ENCODE data around the gene TSHZ3. TPM values are rescaled to one million over a fixed set of nuclear protein-coding genes. Genes with fewer than 3 reads are reported as not detected.

The TSHZ3 gene, protein sequence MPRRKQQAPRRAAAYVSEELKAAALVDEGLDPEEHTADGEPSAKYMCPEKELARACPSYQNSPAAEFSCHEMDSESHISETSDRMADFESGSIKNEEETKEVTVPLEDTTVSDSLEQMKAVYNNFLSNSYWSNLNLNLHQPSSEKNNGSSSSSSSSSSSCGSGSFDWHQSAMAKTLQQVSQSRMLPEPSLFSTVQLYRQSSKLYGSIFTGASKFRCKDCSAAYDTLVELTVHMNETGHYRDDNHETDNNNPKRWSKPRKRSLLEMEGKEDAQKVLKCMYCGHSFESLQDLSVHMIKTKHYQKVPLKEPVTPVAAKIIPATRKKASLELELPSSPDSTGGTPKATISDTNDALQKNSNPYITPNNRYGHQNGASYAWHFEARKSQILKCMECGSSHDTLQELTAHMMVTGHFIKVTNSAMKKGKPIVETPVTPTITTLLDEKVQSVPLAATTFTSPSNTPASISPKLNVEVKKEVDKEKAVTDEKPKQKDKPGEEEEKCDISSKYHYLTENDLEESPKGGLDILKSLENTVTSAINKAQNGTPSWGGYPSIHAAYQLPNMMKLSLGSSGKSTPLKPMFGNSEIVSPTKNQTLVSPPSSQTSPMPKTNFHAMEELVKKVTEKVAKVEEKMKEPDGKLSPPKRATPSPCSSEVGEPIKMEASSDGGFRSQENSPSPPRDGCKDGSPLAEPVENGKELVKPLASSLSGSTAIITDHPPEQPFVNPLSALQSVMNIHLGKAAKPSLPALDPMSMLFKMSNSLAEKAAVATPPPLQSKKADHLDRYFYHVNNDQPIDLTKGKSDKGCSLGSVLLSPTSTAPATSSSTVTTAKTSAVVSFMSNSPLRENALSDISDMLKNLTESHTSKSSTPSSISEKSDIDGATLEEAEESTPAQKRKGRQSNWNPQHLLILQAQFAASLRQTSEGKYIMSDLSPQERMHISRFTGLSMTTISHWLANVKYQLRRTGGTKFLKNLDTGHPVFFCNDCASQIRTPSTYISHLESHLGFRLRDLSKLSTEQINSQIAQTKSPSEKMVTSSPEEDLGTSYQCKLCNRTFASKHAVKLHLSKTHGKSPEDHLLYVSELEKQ
- total RNA-seq = 0.61 TPM in 2 replicates

DNA sequence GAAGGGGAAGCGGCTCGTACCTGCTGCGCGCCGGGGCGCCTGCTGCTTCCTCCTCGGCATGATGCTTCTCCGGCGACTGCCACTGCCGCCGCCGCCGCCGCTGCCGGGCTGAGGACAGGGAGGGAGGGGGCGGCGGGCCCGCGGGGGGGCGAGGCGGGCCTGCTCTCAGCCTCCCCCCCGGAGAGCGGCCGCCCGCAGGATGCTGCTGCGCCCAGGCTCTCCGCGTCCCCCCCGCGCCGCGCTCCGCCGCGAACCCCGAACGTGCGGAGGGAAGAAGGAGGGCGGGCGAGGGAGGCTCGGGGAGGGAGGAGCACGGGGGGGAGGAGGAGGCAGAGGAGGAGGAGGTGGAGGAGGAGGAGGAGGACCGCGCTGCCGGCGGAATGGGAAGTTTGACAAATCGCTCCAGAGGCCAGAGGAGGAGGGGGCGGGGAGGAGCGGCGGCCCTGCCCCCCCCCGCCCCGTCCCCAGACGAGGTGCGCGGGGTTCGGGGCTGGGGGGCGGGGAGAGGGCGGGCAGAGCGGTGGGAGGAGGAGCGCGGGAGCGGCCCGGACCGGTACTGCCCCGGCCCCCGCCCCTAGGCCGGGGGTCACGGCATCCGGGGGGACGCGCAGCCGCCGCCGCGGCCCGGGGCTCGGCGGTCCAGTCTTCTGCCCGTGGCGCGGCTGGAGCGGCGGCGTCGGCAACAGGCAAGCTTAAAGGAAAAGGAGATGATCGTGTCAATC lies at the start of gene TSHZ3:
Gene TSHZ3, minus strand, starts transcription at position 277 of the 722 bp plus-strand sequence. Its CDS starts 217 bp downstream, at position 60.
- intact Hi-C loops (cut with micrococcal nuclease) = no loop called here

- intact Hi-C loops (cut with micrococcal nuclease) = no loop called here
These were observed 48.1 kb upstream of the TSHZ3 start for GRCh38 chr19:31397308-31397707.

- intact Hi-C loops (cut with micrococcal nuclease) = no loop called here
These were observed 43.2 kb upstream of the TSHZ3 start for GRCh38 chr19:31392464-31392863.

DNA sequence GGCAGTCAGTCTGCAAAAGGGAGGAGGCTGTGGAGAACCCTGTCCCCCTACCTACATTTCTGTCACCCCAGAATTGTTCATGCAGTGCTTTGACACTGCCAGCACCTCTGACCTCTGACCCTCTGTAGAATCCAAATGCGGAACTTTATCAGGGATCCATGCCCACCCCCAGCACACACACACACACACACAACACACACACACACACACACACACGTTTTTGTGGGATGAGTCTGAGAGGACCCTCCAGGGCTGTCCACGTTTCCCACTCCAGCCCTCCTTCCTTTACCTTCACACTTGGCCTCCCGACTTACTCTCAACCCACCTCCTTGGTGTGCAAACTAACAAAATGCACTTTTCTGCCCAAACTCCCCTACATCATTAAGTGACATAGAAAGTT lies 42.3 kb upstream of the TSHZ3 start:
- intact Hi-C loops (cut with micrococcal nuclease) = no loop called here

- intact Hi-C loops (cut with micrococcal nuclease) = no loop called here
These were observed 41.5 kb upstream of the TSHZ3 start for GRCh38 chr19:31390711-31391110.

DNA sequence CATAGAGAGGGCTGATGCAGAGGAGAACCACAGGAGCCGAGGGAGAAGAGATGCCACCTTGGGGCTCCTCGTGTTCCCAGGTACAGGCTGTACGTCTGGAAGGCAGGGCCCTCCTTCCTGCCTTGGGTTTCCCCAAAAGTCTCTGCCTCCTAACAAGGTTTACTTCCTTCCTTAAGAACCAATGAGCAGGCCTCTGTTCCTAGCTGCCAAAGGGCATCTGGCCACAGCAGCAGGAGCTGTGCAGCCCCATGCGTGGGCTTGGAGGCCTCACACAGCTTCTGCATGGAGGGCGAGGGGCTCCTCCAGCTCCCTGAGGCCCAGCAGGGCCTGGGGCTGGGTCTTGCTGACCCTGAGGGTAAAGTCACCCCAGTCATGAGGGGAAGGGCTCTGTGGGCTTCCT lies 40.6 kb upstream of the TSHZ3 start:
- intact Hi-C loops (cut with micrococcal nuclease) = no loop called here

DNA sequence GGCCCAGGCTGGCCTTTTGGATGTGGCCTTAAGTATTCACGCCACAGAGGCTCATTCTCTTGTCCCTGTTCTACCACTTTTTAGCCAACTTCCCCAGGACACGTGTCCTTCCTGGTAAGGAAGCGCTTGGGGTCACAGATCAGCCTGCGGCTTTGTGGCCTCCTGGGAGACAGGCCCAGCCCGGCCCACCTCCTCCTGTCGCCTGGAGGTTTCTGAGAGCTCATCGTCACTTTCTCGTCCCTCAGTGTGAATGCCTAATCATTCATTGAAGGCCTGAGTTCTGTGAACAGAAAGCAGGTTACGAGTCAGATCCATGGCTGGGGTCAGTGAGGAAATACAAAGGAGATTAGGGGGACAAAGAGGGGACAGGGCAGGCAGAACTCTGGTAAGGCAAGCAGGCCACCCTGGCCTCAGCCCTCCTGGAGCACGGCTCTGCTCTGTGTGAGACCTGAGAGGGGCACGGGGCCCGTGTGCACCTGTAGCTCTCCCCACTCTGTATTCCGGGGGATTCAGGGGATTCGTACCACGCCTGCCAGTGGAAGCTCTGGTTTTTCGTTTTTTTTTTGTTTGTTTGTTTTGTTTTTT lies 38.6 kb upstream of the TSHZ3 start:
- intact Hi-C loops (cut with micrococcal nuclease) = no loop called here

DNA sequence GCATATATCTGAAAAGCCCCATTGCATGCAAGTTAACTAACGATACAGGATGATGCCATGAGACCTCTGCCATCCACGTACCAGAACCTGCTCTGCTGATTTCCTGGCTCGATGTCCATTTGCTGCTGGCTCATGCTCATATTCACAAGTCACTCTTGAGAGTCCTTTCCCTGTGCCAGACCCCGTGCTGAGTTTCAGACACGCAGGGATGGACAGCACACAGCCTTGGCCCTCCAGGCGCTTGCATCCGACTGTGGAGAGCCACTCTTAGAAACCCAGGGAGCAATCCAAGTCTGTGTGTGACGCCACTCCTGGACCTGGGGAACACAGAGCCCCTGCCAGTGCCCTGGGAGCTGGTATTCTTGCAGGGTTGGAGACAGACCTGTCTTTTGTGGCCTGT lies 37.6 kb upstream of the TSHZ3 start:
- intact Hi-C loops (cut with micrococcal nuclease) = no loop called here

DNA sequence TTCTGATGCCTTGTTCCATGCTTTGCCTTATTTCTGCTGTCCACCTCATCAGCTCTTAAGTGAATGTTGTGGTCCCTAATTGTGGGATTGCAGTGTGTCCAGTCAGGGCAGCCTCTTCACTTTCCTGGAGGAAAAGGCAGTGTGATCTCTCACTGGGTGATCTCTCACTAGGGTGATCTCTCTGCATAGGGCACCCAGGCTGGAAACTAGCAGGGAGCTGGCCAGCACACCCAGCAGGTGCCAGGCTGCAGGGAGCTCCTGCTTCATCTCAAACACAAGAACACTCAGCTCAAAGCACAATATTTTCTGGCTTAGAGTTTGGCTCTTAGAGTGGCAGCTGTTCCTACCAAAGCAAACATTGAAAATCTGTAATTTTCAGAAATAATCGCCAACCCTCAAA lies 36.5 kb upstream of the TSHZ3 start:
- intact Hi-C loops (cut with micrococcal nuclease) = no loop called here

DNA sequence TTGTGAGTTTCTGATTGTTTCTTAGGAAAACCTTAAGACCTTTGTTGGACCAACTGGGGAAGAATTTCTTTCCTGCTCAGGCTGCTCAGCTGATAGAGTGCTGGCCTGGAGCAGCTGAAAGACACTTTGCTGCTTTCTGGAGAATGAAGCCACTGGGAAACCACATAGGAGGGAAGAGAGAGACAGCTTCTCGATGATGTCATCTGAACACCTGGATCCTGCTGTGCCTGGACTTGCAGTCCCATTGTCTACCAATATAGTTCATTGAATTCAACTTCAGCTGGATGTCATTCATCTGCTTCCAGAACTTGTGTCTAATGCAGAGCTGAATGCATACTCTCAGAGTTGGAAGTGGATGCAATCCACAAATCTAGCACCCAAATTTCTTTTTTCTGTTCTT lies 34.3 kb upstream of the TSHZ3 start:
- intact Hi-C loops (cut with micrococcal nuclease) = no loop called here

- intact Hi-C loops (cut with micrococcal nuclease) = no loop called here
These were observed 31.6 kb upstream of the TSHZ3 start for GRCh38 chr19:31380854-31381253.

GRCh38 chr19:31378404-31378803 lies 29.2 kb upstream of the TSHZ3 start:
- intact Hi-C loops (cut with micrococcal nuclease) = no loop called here

DNA sequence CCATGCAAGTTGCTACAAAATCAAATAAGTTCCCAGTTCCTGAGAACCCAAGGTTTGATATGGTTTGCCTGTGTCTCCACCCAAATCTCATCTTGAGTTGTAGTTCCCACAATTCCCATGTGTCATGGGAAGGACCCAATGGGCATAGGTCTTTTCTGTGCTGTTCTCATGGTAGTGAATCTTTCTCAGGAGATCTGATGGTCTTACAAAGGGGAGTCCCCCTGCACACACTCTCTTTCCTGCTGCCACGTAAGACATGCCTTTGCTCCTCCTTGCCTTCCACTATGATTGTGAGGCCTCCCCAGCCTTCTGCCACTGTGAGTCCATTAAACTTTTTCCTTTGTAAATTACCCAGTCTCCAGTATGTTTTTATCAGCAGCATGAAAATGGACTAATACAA lies 28.5 kb upstream of the TSHZ3 start:
- intact Hi-C loops (cut with micrococcal nuclease) = no loop called here

DNA sequence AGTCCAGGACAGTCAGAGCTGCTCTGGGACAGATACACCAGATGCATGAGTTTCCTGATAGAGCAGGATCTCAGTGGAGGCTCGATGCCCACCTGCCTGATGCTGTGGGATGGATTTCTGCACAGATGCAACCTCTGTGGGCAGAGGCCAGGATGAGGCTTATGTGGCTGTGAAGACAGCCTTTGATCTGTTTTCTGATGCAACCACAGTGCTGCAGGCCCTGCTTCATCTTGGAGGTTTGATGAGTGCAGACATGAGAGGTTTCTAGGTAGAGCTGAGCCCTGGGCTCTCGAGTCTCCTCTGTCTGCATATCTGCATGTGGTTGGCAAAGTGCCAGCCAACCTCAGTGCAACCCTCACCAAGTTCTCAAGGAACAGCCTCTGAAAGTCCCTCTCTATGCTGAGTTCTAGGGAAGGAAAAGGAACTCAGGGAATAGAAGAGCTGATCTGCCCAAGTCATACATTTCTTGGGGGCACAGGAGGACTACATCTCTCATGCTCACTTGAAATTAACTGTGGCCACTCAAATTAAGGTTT lies 23.1 kb upstream of the TSHZ3 start:
- intact Hi-C loops (cut with micrococcal nuclease) = no loop called here

GRCh38 chr19:31370216-31370615 lies 21.0 kb upstream of the TSHZ3 start:
- intact Hi-C loops (cut with micrococcal nuclease) = no loop called here

DNA sequence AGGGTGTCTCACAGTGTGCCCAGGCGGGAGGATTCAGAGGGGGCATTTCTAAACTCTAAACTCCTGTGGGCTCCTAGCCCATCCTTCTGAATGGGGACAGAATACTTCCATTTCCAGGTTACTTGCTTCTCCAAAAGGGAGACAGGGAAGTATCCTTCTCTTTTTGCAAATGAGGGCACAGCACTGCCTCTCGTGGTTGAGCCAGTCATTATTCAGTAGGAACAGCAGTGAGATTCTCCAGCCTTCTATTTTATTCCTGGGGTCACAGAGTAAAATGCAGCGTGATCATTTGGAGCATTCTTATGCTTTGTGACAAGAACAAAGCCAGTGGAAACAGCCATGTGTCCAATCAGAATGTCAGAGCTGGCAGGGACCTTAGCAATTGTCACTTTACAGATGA lies 15.7 kb upstream of the TSHZ3 start:
- intact Hi-C loops (cut with micrococcal nuclease) = no loop called here

DNA sequence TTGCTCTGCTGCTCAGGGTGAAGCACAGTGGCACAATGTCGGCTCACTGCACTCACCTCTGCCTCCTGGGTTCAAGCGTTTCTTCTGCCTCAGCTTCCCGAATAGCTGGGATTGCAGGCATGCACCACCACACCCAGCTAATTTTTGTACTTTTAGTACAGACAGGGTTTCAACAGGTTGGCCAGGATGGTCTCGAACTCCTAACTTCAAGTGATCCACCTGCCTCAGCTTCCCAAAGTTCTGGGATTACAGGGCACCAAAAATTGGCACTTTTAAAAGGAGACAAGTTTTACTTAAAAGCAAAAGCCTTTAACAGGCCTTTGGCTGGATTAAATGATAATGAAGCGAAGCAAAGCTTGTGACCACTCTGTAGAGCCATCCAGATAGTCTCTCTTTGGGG lies 12.5 kb upstream of the TSHZ3 start:
- intact Hi-C loops (cut with micrococcal nuclease) = no loop called here

GRCh38 chr19:31357315-31357673 lies 8.1 kb upstream of the TSHZ3 start:
- intact Hi-C loops (cut with micrococcal nuclease) = loop anchor here (5.0 to 10.0 kb wide), 4 partner anchors 305 to 1832 kb away; partner anchors contain the start of gene VSTM2B

DNA sequence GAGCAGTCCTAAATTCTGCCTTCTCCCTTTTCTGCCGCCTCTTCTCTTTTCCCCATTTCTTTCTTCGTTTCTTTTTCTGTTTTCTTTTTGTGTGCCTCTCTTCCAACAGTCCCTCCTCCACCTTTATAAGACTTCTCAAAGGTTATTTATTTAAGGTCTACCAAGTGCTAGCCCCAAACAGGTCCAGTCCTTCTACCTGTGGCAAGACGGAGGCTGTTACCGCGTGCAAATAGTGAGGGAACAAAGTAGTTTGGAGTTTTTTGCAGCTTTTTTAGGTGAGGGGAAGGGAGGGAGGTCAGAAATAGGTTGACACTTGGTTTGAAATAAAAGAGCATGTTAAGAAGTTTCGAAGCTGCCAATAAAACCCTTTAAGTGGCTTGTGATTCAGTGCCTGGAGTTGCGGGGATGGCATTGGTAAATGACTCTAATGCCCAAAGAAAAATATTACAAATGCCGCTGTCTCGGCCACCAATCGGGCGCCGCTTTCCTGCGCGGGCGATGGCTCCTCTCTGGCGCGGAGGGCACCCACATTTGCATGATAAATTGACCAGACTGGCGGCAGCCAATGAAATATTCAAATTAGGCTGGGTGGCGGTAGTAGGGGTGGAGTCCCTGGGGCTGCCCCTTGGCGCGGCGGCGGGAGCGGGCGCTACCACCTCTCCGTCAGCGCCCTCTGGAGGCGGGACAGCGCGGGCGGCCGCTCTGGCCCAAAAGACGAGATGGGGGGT lies 7.5 kb upstream of the TSHZ3 start:
- intact Hi-C loops (cut with micrococcal nuclease) = loop anchor here (5.0 to 10.0 kb wide), 4 partner anchors 304 to 1832 kb away; partner anchors contain the start of gene VSTM2B

All from T-helper 2 cell treated with Interferon-gamma antibody and Interleukin-4, amounts not matched to agents 100 ng/mL and 5 ng/mL, for 36 hours (primary cell).